GM15510 (cell line): ENCODE data around the gene UGT2B7.

Experiments used
- POLR2A ChIP-seq: IDR thresholded peaks from 3 replicates; pipeline ENCODE4 v1.6.1; 2011; ENCODE audit warnings: borderline replicate concordance; ENCODE audit not compliant: insufficient read length; ENCODE audit errors: extremely low read depth

UGT2B7 gene

DNA sequence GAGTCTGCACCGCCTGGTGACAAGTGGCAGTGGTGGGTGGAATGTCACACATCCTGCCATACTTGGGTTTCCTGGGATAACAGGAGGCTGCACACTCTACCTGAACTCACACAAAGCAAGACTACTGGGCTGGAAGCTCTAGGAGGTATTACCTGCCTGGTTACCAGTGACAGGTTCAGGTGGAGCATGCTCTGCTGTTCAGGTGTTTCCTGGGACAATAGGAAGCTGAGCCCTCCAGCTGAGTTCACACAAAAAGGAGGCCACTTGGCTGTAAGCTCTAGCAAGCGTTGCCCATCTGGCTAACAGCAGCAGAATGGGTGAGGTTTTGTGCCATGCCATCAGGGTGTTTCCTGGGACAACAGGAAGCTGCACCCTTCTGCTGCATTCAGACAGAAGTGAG, 17.4 kb upstream of the UGT2B7 start:
- TF ChIP-seq POLR2A, result no peak

DNA sequence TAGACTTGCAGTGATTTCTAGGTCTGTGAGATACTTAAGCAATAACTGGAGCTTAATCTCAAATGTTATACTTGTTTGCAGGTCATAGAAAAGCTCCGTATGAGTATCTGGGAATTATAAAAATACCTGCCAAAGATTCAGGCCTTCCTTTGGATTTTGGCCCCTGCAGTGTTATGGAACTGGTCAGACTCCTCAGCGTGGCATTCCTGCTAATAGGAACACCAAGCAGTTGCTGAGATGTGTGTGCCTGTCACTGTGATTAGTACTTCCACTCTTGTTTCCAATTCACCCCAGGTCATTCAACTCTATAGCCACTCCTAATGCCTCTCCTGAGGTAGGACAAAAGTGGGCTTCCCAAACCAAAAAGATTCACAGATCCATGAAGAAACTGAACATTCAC, 7.8 kb upstream of the UGT2B7 start:
- no peak for TF ChIP-seq POLR2A

DNA sequence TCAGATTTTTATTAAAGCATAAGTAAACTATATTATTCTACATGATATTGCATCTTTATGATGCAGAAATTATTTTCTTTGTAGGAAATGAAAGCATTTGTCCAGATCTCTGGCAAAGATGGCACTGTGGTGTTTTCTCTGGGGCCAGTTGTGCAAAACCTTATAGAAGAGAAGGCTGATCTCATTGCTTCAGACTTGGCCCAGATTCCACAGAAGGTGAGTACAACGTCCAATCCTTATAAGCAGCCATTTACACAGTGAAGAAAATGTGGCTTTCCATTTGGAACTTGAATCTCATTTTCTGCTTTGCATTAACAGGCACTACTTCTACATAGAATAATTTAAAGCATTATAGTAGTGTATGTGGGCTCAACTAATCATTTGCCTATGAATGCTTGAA, 6.9 kb upstream of the UGT2B7 start:
- TF ChIP-seq POLR2A, result no peak

DNA sequence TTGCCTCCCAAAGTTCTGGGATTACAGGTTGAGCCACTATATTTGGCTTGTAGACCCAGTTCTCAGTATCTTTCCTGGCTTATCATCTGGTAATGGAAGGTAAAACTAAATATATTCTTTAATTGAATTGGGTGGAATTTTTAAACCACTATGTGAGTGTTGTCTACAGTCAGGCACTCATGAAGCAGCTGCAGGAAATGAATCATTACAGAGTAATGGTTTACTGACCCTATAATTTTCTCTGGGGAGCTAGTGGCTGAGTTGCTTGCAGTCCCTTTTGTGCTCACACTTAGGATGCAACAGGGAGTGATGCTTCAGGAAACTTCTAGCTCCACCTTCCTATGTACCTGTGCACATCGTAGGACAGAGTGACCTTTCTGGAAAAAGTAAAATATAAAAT, 4.1 kb upstream of the UGT2B7 start:
- TF ChIP-seq POLR2A, result no peak

DNA sequence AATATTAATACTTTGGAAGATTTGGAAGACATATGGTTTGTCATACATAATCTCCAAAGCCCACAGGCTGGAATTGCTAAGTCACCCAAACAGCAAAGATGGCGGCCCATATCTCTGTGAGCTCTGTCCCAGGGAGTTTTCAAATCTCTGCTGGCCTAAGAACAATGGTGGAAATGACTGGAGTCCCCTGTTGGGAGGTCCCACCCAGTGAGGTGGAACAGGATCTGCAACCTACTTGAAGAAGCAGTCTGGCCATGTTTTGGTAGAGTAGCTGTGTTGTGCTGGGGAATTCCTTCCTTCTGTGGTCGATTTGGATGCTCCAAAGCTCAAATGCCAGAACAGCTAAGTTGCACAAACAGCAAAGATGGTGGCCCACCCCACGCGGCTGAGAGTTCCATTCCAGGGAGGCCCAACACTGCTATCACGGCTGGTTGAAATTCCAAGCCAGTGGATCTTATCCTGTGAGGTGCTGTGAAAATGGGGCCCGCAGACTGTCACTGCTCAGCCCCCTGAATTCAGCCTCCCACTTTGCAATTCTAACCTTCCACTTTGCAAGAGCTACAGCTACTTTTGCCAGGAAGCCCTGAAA, 3.2 kb upstream of the UGT2B7 start:
- TF ChIP-seq POLR2A, result no peak

DNA sequence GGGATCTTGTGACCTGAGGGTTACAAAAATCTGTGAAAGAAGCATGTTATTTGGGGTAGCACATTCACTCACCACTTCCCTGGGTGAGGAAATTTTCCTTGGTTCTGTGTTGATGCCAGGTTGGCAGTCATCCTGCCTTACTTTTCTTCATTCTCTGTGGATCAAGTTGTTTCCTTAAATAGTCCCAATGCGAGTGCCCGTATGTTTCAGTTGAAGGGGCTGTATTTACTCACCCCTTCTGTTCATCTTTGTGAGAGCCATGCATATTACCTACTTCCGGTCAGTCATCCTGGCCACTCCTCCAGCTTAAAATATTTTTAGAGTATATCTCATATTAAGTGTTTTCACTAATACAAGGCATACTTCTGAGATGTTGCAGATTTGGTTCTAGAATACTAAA, 2.6 kb upstream of the UGT2B7 start:
- no peak for TF ChIP-seq POLR2A

DNA sequence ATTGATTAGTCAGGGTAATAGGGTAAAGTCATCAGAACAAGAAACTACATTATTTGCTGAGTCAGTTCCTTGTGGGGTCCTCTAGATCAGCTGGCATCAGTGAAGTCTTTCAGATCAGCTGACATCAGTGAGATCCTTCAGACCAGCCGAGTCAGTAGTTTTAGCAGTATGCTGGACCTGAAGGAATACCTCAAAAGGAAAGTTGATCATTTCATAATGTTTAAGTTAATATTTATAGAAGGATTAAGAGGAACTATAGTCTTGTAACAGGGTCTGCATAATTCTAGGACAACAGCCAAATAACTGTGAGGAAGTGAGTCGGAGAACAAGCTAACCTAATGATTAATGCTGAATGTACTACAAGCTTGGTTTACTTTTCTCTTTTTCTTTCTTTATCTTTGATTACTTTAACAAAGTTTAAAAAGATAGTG, 958 bp upstream of the UGT2B7 start:
- no peak for TF ChIP-seq POLR2A

DNA sequence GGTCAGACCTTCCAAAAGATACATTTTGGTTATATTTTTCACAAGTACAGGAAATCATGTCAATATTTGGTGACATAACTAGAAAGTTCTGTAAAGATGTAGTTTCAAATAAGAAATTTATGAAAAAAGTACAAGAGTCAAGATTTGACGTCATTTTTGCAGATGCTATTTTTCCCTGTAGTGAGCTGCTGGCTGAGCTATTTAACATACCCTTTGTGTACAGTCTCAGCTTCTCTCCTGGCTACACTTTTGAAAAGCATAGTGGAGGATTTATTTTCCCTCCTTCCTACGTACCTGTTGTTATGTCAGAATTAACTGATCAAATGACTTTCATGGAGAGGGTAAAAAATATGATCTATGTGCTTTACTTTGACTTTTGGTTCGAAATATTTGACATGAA, 536 bp downstream of the UGT2B7 start:
- no peak for TF ChIP-seq POLR2A

DNA sequence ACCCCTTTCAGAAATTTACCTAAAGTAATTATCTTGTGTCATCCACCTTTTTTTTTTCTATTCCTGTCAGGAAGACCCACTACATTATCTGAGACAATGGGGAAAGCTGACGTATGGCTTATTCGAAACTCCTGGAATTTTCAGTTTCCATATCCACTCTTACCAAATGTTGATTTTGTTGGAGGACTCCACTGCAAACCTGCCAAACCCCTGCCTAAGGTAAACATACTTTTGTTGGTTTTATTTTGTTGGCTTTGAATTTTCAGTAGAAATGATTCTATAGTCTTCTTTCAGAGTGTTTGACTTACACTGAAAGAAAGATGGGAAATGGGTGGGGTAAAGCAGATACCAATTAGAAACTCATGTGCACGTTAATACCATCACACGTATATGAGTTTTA, 2.2 kb downstream of the UGT2B7 start:
- no peak for TF ChIP-seq POLR2A

DNA sequence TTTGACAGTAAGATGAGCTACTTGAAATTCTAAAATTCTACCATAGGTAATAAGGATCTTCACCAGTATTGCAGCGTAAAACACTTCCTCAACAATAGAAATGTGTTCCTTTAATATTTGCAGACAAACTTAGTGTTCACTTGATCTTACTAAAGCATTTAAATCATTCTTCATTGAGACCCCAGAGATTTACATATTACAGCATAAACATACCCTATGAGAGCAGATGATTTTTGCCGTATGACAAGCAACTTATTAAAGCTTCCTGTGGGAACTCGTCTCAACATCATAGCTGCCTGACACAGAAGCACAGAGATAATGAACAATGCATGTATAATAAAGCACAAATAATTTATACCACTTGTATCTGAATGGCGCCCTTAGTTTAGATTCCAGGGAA, 3.6 kb downstream of the UGT2B7 start:
- TF ChIP-seq POLR2A, result no peak

DNA sequence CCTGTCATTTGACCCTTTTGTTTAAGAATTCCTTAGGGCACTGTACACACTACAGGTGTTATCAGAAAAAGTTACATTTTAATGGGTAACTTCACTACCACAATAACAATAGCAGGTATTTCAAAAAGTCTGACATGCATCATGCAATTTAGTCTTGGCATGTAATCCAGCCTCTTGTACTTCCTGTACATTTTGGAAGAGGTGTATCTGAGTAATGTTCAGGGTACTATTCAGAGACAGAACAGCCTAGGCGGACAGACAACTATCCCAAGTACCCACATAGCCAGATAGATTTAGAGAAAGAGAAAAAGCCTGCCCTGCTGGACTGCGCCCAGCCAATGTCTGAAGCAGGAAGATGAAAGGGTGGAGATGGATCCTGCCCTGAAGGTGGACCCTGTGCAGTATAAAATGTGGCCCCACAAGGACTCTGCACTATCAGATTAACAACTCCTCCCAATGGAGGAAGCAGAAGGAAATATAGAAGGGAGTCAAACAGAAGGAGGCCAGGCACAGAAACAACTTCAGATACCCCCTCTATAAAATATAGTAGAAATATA, 8.5 kb downstream of the UGT2B7 start:
- no peak for TF ChIP-seq POLR2A

DNA sequence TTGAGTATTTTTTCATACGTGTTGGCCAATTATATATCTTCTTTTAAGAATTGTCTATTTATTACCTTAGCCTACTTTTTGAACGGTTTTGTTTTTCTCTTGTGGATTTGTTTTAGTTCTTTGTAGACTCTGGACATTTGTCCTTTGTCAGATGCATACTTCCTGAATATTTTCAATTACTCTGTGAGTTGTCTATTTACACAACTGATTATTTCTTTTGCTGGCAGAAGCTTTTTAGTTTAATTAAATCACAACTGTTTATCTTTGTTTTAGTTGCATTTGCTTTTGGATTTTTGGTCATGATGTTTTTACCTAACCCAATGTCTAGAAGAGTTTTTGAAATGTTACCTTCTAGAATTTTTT, 19.6 kb downstream of the UGT2B7 start:
- no peak for TF ChIP-seq POLR2A

DNA sequence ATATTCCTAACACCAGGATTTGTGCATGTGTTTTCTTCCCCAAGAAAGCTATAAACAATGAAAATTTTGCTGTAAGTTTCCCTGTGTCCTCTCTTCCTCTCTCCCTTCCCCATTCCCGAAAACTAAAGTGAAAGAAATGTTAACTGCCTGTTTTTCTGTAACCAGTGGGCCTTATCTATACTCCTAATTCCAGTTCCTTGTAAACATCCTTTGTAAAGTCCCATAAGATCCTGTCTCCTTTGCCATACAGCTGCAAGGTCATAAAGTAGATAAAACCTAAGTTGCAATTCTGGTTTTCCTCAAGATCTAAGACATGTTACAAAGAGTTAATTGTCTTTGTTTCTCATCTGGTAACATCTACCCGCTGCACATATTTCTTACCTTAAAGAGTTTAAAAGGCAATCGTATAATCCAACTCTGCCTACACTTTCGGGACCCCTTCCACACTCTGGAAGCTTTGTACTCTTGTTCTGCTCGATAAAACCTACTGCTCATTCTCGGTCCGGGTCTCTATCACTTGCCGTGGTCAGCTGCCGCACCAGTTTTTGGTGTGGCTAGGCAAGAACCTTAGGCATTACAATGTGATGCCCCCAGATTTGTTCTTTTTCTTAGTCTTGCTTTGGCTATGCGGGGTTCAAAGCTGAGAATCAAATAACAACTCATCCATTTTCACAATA, 20.5 kb downstream of the UGT2B7 start:
- TF ChIP-seq POLR2A, result no peak

DNA sequence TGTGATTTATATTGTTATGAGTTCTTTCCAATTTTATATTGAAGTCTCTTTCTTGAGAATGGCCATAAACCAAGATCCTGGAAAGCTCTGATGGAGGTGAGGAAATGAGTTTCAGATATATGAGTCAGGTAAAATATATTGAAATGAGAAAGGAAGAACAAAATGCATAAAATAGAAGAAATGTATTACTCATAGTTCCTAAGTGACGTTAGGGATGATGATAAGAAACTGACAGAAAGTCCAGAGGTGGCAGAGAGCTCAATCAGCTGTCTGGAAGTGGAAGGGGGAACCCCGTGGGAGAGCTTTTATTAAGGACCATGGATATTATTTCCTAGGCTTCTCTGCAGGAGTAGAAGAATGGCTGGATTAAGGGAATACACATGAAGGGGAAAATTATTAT, 24.6 kb downstream of the UGT2B7 start:
- TF ChIP-seq POLR2A, result no peak

DNA sequence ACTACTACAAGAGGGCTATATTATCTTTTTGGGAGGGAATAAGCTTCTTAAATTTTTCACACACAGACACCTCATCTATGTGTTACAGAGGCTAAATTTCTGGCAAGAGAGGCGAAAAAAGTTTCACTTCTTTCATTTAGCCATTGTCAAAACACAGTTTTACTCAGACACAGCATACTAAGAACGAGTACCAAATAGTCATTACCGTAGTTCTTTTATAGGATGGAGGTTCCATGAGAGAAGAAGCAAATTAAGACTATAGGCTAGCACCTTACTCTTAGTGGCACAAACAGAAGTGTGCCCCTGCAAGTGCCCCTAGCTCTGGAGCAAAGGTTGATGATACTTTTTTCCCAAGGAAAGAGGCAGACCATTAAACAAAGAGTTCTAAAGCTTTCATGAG, 26.2 kb downstream of the UGT2B7 start:
- TF ChIP-seq POLR2A, result no peak

DNA sequence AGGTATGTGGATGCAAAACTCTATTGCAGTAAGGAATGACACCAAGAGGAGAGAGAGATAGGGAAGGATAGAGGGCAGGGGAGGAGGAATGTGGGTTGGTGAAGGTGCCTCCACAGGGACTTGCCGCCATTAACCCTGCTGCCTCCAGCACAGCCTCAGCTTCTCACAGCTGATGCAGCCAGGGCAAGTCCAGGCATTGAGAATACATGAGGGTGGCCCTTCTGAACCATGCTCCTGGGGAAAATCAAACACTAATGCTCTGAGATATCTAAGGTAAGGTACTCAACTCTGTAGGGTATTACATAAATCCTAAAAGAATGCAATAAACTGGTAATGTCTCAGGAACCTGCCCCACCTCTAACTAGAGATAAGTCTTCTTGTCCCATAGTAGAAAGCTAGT, 28.7 kb downstream of the UGT2B7 start:
- TF ChIP-seq POLR2A, result no peak

DNA sequence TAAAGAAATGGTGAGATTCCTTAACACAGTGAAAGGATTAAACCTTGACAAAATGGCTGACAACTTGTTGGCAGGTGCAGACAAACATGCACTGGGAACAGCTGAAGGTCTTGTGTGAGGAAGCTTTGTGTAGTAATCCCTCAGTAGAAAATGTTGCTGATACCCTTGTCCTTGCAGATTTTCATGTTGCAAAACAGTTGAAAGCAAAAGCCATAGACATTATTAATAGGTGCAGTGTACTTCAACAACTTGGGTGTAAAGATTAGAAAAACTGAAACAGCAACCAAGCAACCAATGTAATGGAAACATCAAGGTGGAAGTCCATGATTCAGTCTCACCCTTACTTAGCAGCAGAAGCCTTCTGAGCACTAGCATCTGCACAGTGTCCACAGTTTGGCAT, 29.8 kb downstream of the UGT2B7 start:
- TF ChIP-seq POLR2A, result no peak

DNA sequence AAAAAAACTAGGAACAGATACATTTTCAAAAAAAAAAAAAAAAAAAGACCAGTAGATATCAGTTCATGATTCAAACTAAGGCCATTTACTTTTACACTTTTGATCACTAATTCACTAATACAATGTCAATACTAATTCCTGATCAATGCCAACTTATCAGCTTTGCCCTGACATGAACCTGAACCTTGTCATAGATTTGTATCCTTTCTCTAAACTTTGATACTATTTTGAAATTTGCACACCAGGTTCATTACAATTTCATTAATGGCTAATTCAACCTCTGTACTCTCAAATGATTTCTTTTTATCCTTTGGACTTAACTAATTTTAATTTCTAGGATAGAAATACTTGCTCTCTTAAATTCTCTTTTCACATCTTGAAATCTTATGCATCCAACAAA, 37.7 kb downstream of the UGT2B7 start:
- no peak for TF ChIP-seq POLR2A

DNA sequence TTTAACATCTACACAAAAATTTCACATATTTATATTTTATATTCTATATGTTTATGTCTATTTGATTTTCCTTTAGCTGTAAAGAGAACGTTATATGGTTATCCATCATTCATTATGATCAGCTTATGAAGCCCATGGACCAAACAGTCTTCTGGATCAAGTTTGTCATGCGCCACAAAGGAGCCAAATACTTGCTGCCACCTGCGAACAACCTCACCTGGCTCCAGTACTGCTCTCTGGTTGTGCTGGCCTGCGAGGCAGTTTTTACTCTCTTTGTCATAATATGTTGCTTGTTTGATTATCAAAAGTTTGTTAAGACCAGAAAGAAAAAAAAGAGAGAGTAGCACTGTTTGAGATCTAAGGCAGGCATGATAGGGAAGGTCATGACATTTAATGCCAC, 38.2 kb downstream of the UGT2B7 start:
- TF ChIP-seq POLR2A, result no peak
